ENCODE measurements around the gene DIRAS1.

DNA sequence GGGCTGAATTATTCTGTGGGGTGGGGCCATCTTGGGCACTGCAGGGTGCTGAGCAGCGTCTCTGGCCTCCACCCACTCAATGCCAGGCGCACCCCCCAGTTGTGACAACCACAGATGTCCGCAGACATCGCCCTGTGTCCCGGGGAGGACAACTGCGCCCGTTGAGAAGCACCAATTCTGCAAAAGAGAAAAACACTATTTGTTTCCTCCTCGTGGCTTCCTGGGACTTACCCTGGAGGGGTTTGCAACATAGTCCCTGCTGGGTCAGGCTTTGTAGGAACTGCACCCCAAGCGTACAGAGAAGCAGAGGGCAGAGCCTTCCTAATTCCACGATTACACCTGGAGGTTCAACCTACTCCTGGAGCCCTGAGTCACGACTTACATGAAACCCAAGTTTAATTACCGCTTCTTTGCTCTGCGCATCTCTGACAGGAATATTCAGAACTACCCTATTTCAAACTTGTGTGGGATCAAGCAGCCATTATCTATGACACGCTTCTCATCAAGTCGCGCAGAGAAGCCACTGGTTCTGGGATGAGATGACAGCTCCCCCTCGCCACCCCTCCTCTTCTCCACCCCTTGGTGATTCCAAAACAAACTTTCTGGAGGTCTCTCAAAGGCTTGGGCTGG, 29.8 kb upstream of the DIRAS1 start:
- TF ChIP-seq, protein P1, sequence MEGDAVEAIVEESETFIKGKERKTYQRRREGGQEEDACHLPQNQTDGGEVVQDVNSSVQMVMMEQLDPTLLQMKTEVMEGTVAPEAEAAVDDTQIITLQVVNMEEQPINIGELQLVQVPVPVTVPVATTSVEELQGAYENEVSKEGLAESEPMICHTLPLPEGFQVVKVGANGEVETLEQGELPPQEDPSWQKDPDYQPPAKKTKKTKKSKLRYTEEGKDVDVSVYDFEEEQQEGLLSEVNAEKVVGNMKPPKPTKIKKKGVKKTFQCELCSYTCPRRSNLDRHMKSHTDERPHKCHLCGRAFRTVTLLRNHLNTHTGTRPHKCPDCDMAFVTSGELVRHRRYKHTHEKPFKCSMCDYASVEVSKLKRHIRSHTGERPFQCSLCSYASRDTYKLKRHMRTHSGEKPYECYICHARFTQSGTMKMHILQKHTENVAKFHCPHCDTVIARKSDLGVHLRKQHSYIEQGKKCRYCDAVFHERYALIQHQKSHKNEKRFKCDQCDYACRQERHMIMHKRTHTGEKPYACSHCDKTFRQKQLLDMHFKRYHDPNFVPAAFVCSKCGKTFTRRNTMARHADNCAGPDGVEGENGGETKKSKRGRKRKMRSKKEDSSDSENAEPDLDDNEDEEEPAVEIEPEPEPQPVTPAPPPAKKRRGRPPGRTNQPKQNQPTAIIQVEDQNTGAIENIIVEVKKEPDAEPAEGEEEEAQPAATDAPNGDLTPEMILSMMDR (IDR thresholded peaks at IDR 0.05; ENCODE audit: control extremely low read depth in 1 of 3, insufficient read depth in 1 of 3, low read depth in 1 of 3, low read length in 3 of 3) = no peak
- TF ChIP-seq NRF1 (IDR thresholded peaks at IDR 0.05; ENCODE audit: low read depth, low read length) (no peak), CBX5 (IDR thresholded peaks at IDR 0.05; ENCODE audit: low read depth, low read length) (no peak), RFX5 (IDR thresholded peaks at IDR 0.05; ENCODE audit: borderline replicate concordance, low read depth, low read length) (no peak)

Data from H1 (cell line).